HCT116 (cell line): ENCODE measurements around the gene TIGD4. TPM values are rescaled to one million over a fixed set of nuclear protein-coding genes. Genes with fewer than 3 reads are reported as not detected.

Source experiments
- ATAC-seq: fragments of 200-7000 bp; cut with Tn5 transposase; 2 replicates; pipeline ENCODE4 v1.9.1; 2020; ENCODE audit warnings: mild to moderate bottlenecking, moderate library complexity
- BruUV-seq: library from RNA; stranded (reverse); fragments of 400-500 nt; replicated peaks from 2 replicates; lab custom pipeline; 2021; lab: Mats Ljungman, UMichigan
- CTCF ChIA-PET: fragments of 300-600 bp; sonication (Branson Sonifier 250); formaldehyde crosslinking; loops from one replicate; lab custom pipeline; 2021; ENCODE audit warnings: antibody characterized with exemption; lab: Charles Lee
- POLR2A ChIA-PET: fragments of 300-600, 350-600 bp; sonication (Branson Sonifier 250); formaldehyde crosslinking; loops from one replicate; lab custom pipeline; 2021; ENCODE audit warnings: antibody characterized with exemption; lab: Charles Lee
- RAD21 ChIA-PET, 2 experiments: fragments of 300-600 bp; sonication (Branson Sonifier 250); formaldehyde crosslinking; loops; one replicate each; lab custom pipeline; 2023; ENCODE audit warnings: low total read pairs in 2 of 2; ENCODE audit not compliant: uncharacterized antibody in 2 of 2, unreplicated experiment in 2 of 2, low non-redundant PET in 1 of 2; lab: Charles Lee
- DNase-seq: peaks from one replicate; pipeline ENCODE4 v3.0.0-alpha.2; 2010; ENCODE audit warnings: low read depth, low spot score
- H2AFZ ChIP-seq: fragments of 200-600 bp; shearing (Covaris generic), sonication (generic); 2 replicates; pipeline ENCODE4 v1.6.1; 2017; ENCODE audit warnings: low read depth, mixed run types, mixed read lengths, antibody characterized with exemption, low read length; ENCODE audit not compliant: poor library complexity, severe bottlenecking
- H3K27ac ChIP-seq: 2 replicates; pipeline ENCODE4 v1.5.1; 2012; ENCODE audit warnings: low read depth, low read length
- H3K27me3 ChIP-seq: fragments of 200-600 bp; sonication (generic); 2 replicates; pipeline ENCODE4 v1.6.1; 2016; ENCODE audit warnings: mixed run types, low read length, mixed read lengths; ENCODE audit not compliant: insufficient read depth
- H3K36me3 ChIP-seq, 2 experiments: fragments of 200-500 bp in 1 of 2; fragments of 200-600 bp in 1 of 2; sonication (Bioruptor generic) in 1 of 2; sonication (generic) in 1 of 2; 2 replicates each; pipeline versions ENCODE4 v1.5.1 to v1.6.1; 2014 to 2016; ENCODE audit warnings: low read length in 2 of 2, inconsistent platforms in 1 of 2, mixed read lengths in 1 of 2, mixed run types in 1 of 2; ENCODE audit not compliant: insufficient read depth in 2 of 2, control insufficient read depth in 1 of 2
- H3K4me1 ChIP-seq, 2 experiments: fragments of 200-600 bp in 1 of 2; sonication (generic) in 1 of 2; 2 replicates each; pipeline versions ENCODE4 v1.5.1 to v1.6.1; 2012 to 2017; ENCODE audit warnings: low read length in 2 of 2, inconsistent platforms in 1 of 2, mild to moderate bottlenecking in 1 of 2, mixed read lengths in 1 of 2, mixed run types in 1 of 2, moderate library complexity in 1 of 2; ENCODE audit not compliant: insufficient read depth in 2 of 2, control insufficient read depth in 1 of 2
- H3K4me2 ChIP-seq: fragments of 200-600 bp; sonication (generic); 2 replicates; pipeline ENCODE4 v1.6.1; 2017; ENCODE audit warnings: mixed run types, low read length, mixed read lengths
- H3K4me3 ChIP-seq, 2 experiments: fragments of 200-600 bp in 1 of 2; sonication (generic) in 1 of 2; replicated peaks in 1 of 2; 2 replicates each; pipeline ENCODE4 v1.5.1; 2011 to 2016; ENCODE audit warnings: low read length in 2 of 2, control low read depth in 1 of 2, low read depth in 1 of 2, mild to moderate bottlenecking in 1 of 2, mixed read lengths in 1 of 2, mixed run types in 1 of 2
- H3K79me2 ChIP-seq: fragments of 200-600 bp; sonication (generic); 2 replicates; pipeline ENCODE4 v1.6.1; 2017; ENCODE audit warnings: mild to moderate bottlenecking, mixed run types, low read length, moderate library complexity, mixed read lengths; ENCODE audit not compliant: insufficient read depth
- H3K9ac ChIP-seq: fragments of 200-600 bp; sonication (generic); 2 replicates; pipeline ENCODE4 v1.6.1; 2016; ENCODE audit warnings: low read length, mixed read lengths
- H3K9me2 ChIP-seq: fragments of 200-600 bp; sonication (generic), shearing (Covaris generic); 2 replicates; pipeline ENCODE4 v1.6.1; 2017; ENCODE audit warnings: mixed run types, mild to moderate bottlenecking, moderate library complexity; ENCODE audit not compliant: insufficient read depth
- H3K9me3 ChIP-seq, 2 experiments: fragments of 200-500 bp in 1 of 2; fragments of 200-600 bp in 1 of 2; sonication (Bioruptor generic) in 1 of 2; sonication (generic) in 1 of 2; 2 replicates each; pipeline ENCODE4 v1.6.1; 2014 to 2017; ENCODE audit warnings: low read length in 2 of 2, mixed read lengths in 2 of 2, inconsistent platforms in 1 of 2, low read depth in 1 of 2, mild to moderate bottlenecking in 1 of 2, mixed run types in 1 of 2, moderate library complexity in 1 of 2; ENCODE audit not compliant: control insufficient read depth in 1 of 2, insufficient read depth in 1 of 2
- H4K20me1 ChIP-seq: fragments of 200-600 bp; sonication (generic), shearing (Covaris generic); 2 replicates; pipeline ENCODE4 v1.6.1; 2017; ENCODE audit warnings: mixed run types, mild to moderate bottlenecking, moderate library complexity; ENCODE audit not compliant: insufficient read depth
- ATF3 ChIP-seq: IDR thresholded peaks from 2 replicates; pipeline ENCODE4 v1.6.1; 2012
- CTCF ChIP-seq, 3 experiments: fragments of 200-600 bp in 1 of 3; sonication (generic) in 1 of 3; IDR thresholded peaks in 2 of 3; conservative IDR thresholded peaks in 1 of 3; 2 replicates each; pipeline ENCODE4 v1.5.1; 2012 to 2017; ENCODE audit warnings: low read depth in 2 of 3, low read length in 2 of 3, antibody characterized with exemption in 1 of 3, borderline replicate concordance in 1 of 3, control low read depth in 1 of 3, mild to moderate bottlenecking in 1 of 3, mixed read lengths in 1 of 3, mixed run types in 1 of 3, moderate library complexity in 1 of 3; ENCODE audit not compliant: insufficient read depth in 1 of 3
- EZH2phosphoT487 ChIP-seq: fragments of 200-600 bp; IDR thresholded peaks from 2 replicates; pipeline ENCODE4 v1.6.1; 2018; ENCODE audit warnings: antibody characterized with exemption, borderline replicate concordance
- POLR2A ChIP-seq: IDR thresholded peaks from 2 replicates; pipeline ENCODE4 v1.7.0; 2011; ENCODE audit warnings: borderline replicate concordance; ENCODE audit not compliant: insufficient read depth, insufficient read length; ENCODE audit errors: extremely low read depth
- SP1 ChIP-seq: IDR thresholded peaks from 2 replicates; pipeline ENCODE4 v1.6.1; 2012; ENCODE audit warnings: low read depth
- YY1 ChIP-seq: IDR thresholded peaks from 2 replicates; pipeline ENCODE4 v1.6.1; 2011; ENCODE audit warnings: low read length, low read depth, moderate library complexity, mild to moderate bottlenecking; ENCODE audit not compliant: insufficient replicate concordance; ENCODE audit errors: extremely low read depth
- intact Hi-C: fragments of 100-400 bp; cut with micrococcal nuclease; formaldehyde crosslinking; loops from 2 replicates; pipeline ENCODE4 v1.10.0; 2022
- total RNA-seq: library from RNA; stranded (reverse); gene quantifications from one replicate; pipeline ENCODE4 v1.2.1, GENCODE V29; 2021; ENCODE audit not compliant: unreplicated experiment

TIGD4 gene
- total RNA-seq, 1 experiment from 2014 or later, result 0.42 TPM

- CTCF ChIA-PET, result no interaction called here
- Histone ChIP-seq H3K9me3 (no peaks in the 10 kb centered on the region), H3K4me1 (peaks cover 0 to 5% of the 10 kb centered on the region in 2 experiments; a peak in 2 of 4 replicates), H3K27me3 (no peaks in the 10 kb centered on the region), H3K36me3 (no peaks in the 10 kb centered on the region), H3K79me2 (peaks cover 98% of the 10 kb centered on the region), H3K4me2 (no peak overlapping the region), H2AFZ (no peak overlapping the region), H3K27ac (no peak overlapping the region), H4K20me1 (peaks cover 6% of the 10 kb centered on the region; the same call in 1 of the 2 replicates), H3K9me2 (no peaks in the 10 kb centered on the region), H3K4me3 (no peak overlapping the region), H3K9ac (no peak overlapping the region)
- POLR2A ChIA-PET, result no interaction called here
- DNase-seq (no peak), ATAC-seq (no peak)
- RAD21 ChIA-PET, result no interaction called here
- intact Hi-C loops, result no loop called here
- TF ChIP-seq CTCF (IDR thresholded peaks at IDR 0.05 in 2 of 3, conservative IDR thresholded peaks at IDR 0.05 in 1 of 3; ENCODE audit: borderline replicate concordance in 1 of 3, insufficient read depth in 1 of 3, low read depth in 2 of 3, low read length in 2 of 3) (no peak), SP1 (no peak), EZH2phosphoT487 (no peak), POLR2A (no peak), ATF3 (no peak), YY1 (no peak)
- no TSS peak for BruUV-seq
These were observed 6.4 kb upstream of the TIGD4 start for GRCh38 chr4:152785639-152786615.
